ENCODE measurements around the gene LIG4.
"Not testable (repeated sequence)": the region's sequence is repeated elsewhere in the genome, so short reads cannot be mapped to it uniquely, and the experiment has no call there.

Gene LIG4
- 4.4 to 14.8 reads per million in 2 donors for total RNA-seq

GRCh38 chr13:108215436-108215835, at the start of gene LIG4:
TSS of gene LIG4 (minus strand) at chr13:108215536. CDS start at chr13:108211268, 4,268 bp downstream.
- peak; percentile 83 to 96 (median 91) for DNase-seq

- DNase-seq: no peak
These were observed 48.5 kb upstream of the LIG4 start for GRCh38 chr13:108263621-108264355.

GRCh38 chr13:108257248-108257647, 41.9 kb upstream of the LIG4 start:
- no peak for DNase-seq

GRCh38 chr13:108249150-108249549, 33.8 kb upstream of the LIG4 start:
- no peak for DNase-seq

- DNase-seq: no peak
These were observed 15.0 kb upstream of the LIG4 start for GRCh38 chr13:108230377-108230776.

GRCh38 chr13:108227651-108228272, 12.4 kb upstream of the LIG4 start:
- peak in 1 of 5 experiments; percentile 47 for DNase-seq

- DNase-seq: no peak
These were observed 10.8 kb upstream of the LIG4 start for GRCh38 chr13:108226184-108226583.

- DNase-seq: peak in 2 of 5 experiments; percentile 29 to 76
These were observed 10.1 kb upstream of the LIG4 start for GRCh38 chr13:108225440-108225839.

- DNase-seq: no peak
These were observed 8.6 kb upstream of the LIG4 start for GRCh38 chr13:108223687-108224503.

- DNase-seq: no peak
These were observed 4.7 kb upstream of the LIG4 start for GRCh38 chr13:108220041-108220440.

GRCh38 chr13:108218044-108218974, 3.0 kb upstream of the LIG4 start, which contains the start of gene ABHD13:
TSS of gene ABHD13 (plus strand) at chr13:108218392. CDS start at chr13:108229219, 10,827 bp downstream.
- peak; percentile 79 to 95 (median 85) for DNase-seq

GRCh38 chr13:108217307-108218043, 2.1 kb upstream of the LIG4 start:
- DNase-seq: not testable (repeated sequence)

GRCh38 chr13:108214441-108215271, 680 bp downstream of the LIG4 start:
- DNase-seq: peak in 2 of 5 experiments; percentile 24 to 73

- no peak for DNase-seq
These were observed 1.4 kb downstream of the LIG4 start for GRCh38 chr13:108213946-108214345.

GRCh38 chr13:108212886-108213285, 2.5 kb downstream of the LIG4 start:
- DNase-seq: peak in 1 of 5 experiments; percentile 16

GRCh38 chr13:108210551-108210950, 4.8 kb downstream of the LIG4 start:
- DNase-seq: no peak

GRCh38 chr13:108200781-108201398, 14.4 kb downstream of the LIG4 start:
- no peak for DNase-seq

- no peak for DNase-seq
These were observed 19.5 kb downstream of the LIG4 start for GRCh38 chr13:108195861-108196260.

- DNase-seq: no peak
These were observed 20.2 kb downstream of the LIG4 start for GRCh38 chr13:108195146-108195545.

GRCh38 chr13:108194435-108194936, 20.9 kb downstream of the LIG4 start:
- DNase-seq: no peak

Data from T-helper 2 cell (primary cell).